Stimulated activated CD8-positive, alpha-beta memory T cell treated with anti-CD3 and anti-CD28 coated beads, Interleukin-7, amount 100 ng/mL, for 4 hours (primary cell): ENCODE data around the gene ATP6V0E1.
"Not testable (repeated sequence)": the region's sequence is repeated elsewhere in the genome, so short reads cannot be mapped to it uniquely, and the experiment has no call there.

Experiments used
- DNase-seq, 2 donors: peaks; one replicate each; pipeline ENCODE4 v3.0.0-alpha.2; 2020; ENCODE audit warnings: low read depth in 2 of 2

ATP6V0E1 gene

DNA sequence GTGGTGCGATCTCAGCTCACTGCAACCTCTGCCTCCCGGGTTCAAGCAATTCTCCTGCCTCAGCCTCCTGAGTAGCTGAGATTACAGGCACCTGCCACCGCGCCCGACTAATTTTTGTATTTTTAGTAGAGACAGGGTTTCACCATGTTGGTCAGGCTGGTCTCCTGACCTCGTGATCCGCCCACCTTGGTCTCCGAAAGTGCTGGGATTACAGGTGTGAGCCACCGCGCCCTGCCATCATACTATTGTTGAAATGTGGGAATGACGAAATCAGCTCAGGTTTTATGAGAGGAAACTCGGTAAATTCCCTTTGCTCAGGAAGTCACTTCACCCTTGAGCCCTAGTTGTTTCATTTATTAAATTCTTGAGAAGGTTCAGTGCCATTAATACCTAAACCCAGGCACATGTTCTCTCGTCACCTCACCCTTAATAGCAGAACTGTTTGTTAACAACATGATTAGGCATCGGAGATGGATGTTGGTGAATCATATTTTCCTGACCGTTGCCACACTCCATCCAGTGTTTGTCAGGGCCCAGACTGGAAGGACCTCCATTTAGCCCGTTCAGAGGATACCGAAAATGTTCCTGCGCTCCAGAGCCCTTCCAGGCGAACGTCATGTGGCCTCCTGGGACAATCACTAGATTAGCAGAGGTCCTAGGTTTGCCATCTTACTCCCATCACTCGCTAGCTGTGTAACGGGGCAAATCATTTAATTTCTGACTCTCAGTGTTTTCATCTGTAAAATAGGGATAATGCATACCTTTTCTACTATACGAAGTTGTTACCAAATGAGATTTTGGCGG lies 52.5 kb downstream of the ATP6V0E1 start:
- no peak for DNase-seq

- DNase-seq, result no peak
These were observed 55.6 kb downstream of the ATP6V0E1 start for GRCh38 chr5:173039188-173039587.

DNA sequence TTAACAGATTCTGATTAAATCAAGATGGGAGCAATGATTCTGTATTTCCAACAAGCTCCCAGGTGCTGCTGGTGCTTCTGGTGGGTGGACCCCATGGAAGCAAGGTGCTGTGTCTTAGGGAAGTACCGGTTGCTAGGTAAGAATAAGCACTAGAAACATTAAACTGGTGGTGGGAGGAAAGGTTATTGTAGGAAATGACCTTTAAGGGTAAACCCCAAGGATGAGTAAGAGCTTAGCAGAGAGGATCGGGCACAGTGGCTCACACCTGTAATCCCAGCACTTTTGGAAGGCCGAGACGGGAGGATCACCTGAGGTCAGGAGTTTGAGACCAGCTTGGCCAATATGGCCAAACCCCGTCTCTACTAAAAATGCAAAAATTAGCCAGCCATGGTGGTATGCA lies 56.4 kb downstream of the ATP6V0E1 start:
- DNase-seq, result no peak

DNA sequence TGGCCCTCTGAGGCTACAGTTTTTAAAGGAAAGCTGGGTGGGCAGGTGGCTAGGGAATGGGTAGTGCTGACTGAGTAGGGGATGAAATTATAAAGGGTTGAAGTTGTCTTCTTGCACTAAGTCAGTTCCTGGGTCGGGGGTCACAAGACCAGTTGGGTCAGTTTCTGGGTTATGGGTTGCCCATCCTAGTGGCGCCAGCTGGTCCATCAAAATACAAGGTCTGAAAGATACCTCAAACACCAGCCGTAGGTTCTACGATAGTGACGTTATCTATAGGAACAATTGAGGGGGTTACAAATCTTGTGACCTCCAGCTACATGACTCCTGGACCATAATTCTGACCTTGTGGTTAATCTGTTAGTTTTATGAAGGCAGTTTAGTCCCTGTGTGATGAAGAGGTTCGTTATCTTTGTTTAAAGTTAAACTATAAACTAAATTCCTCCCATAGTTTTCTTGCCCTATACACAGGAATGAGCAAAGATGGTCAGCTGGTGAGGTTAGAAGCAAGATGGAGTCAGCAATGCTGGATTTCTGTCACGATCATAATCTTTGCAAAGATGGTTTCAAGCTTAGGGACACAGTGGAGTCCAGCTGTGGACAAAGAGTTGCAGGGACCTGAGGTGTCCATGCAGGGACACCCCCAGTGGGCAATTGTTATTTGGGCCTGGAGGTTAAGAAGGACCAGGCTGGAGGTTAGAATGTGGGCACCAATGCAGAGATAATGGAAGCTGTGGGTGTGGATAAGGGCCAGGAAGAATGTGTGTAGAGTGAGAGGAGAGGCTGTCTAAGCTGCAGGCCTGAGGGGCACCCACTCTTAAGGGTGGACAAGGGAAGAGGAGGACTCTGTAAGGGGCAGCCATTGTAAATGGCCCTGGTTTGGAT lies 58.6 kb downstream of the ATP6V0E1 start:
- no peak for DNase-seq

DNA sequence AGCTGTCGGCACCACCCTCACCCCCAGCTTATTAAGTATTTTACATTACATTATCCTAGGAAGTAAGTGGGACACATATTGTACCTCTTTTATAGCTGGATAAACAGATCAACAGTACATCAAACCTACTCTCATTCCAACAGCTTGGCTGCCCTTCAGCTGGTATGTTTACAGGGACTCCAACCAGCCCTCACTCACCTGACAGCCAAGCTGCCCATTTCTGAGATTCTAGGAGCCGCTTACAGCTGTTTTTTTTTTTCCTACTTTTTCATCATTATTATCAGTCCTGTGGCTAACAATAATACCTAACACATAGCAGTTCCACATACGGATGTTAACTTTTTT lies 59.2 kb downstream of the ATP6V0E1 start:
- DNase-seq, result no peak

GRCh38 chr5:173045474-173045873 lies 61.9 kb downstream of the ATP6V0E1 start:
- DNase-seq, result no peak

- not testable (repeated sequence) for DNase-seq
These were observed 63.7 kb downstream of the ATP6V0E1 start for GRCh38 chr5:173047096-173047837.

- DNase-seq, result no peak
These were observed 64.2 kb downstream of the ATP6V0E1 start for GRCh38 chr5:173047838-173048105.

- DNase-seq, result no peak
These were observed 67.2 kb downstream of the ATP6V0E1 start for GRCh38 chr5:173050791-173051190.

DNA sequence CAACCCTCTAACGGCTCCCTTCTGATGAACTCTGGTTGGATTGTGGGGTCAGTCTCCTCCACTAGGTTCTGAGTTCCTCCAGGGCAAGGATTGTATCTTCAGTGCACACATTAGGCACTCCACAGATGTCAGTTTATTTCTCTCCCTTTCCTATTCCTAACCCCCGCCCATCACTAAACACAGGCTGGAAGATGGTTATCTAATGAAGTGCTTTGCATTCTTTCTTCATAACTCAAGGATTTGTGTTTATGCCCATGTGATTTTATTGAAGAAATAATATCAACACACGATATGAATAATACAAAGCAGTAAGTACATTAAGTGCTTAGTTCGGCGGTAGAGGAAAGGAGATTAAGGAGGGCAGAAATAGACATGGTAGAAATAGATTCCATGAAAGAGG lies 68.2 kb downstream of the ATP6V0E1 start:
- no peak for DNase-seq

DNA sequence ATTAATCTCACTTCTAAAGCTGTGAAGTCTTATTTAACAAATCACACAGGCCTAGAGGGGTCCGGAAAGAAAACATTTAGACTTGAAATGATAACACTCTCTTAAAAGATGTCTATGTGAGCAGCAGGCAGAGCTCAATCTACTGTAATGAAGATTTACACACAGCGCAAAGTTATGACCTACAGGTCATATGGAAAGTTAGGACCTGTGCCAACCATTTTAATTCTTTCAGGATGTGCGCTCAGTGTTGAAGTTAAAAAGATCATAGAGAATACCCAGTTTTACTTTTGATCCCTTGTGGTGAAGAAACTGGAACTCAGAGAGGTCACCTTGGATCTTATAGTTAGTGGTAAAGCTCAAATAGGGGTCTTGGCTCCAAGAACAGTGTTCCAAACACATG lies 69.5 kb downstream of the ATP6V0E1 start:
- no peak for DNase-seq

DNA sequence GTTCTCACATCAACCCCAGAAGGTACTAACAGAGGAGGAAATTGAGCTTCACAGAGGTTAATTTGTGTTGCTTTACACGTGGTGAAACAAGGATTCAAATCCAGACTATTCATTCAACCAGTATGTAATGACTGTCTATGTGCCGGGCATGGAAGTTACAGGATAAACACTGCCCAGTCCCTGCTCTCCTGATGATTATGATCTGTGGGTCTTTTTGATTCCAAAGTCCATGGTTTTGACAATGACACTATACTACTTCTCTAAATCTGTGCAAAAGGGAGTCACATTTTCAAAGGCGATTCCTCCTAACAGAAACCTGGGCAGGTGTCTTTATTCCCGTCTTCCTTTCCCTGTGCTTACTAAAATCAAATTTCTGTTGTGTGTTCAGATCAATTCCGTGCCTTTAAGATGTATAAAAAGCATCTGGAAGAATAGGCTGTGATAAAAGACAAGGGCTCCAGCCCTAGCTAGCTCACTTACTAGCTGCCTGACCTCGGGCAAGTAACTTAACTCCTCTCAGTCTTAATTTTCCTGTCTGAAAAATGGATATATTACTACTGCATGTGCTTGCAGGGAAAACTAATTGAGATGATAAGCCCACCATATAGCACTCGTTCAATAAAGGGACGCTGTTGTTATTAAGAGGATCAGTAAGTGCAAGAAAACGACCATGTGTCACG lies 71.6 kb downstream of the ATP6V0E1 start:
- no peak for DNase-seq

GRCh38 chr5:173055722-173055982 lies 72.1 kb downstream of the ATP6V0E1 start:
- DNase-seq, result no peak

DNA sequence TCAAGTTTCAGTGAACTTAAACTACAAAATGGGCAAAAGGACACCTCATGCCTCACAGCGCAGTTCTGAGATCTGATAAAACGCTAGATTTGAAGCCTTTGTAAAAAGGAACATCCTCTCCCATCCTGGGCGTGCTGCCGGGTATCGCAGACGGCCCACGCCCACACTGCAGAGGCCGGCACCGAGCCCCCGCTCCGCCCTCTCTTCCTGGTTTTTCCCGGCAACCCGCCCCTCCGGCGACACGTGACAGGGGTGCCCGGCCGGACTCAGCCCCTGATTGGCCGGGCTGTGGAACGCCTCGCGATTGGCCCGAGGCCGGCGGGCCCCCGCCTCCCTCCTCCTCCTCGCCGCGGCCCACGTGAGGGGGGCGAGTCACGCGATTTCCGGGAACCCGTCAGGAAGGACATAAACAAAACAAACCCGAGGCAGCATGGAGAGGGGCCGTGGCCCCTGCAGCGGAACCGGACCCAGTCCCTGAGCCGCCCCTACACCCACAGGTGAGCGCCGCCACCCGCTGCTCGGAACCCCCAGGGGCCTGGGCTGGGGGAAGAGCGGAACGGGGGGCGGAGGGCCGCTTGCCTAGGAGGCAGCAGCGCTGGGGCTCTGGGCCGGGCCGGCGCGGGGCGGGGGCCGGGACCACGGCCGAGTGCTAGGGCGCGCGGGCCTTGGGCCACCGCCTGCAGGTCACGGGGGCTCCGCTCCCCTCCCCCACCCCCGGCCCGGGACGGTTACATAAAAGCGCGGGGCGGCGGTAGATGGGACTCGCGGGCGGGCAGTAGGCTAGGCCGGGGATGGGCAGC lies 72.6 kb downstream of the ATP6V0E1 start, which contains the start of gene CREBRF:
Gene CREBRF, plus strand, starts transcription at position 370 of the 800 bp plus-strand sequence. CDS start 24,424 bp downstream, outside the sequence.
- peak; percentile 96 to 98 for DNase-seq

- DNase-seq, result peak in 1 of 2 donors; percentile 80
These were observed 73.2 kb downstream of the ATP6V0E1 start for GRCh38 chr5:173056783-173057061.

GRCh38 chr5:173057062-173057924 lies 73.7 kb downstream of the ATP6V0E1 start:
- DNase-seq, result peak; percentile 98

DNA sequence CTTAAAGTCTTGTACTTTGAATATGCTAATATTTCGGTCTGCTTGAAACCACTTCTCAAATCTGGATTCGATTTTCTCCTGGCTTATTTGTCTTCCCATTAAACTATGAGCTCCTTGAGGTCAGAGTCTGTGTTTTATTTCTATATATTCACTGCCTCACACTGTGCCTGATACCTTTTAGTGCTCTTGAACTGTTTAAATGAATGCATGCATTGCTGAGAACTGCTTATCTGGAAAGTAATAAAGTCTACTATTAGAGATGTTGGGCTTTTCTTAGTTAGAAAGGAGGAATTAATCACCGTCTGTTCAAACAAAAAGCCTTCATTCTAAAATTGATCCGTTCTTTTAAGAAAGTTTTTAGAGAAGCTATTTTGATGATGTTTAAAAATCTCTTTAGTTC lies 78.6 kb downstream of the ATP6V0E1 start:
- no peak for DNase-seq

GRCh38 chr5:173065155-173065554 lies 81.6 kb downstream of the ATP6V0E1 start:
- DNase-seq, result no peak

DNA sequence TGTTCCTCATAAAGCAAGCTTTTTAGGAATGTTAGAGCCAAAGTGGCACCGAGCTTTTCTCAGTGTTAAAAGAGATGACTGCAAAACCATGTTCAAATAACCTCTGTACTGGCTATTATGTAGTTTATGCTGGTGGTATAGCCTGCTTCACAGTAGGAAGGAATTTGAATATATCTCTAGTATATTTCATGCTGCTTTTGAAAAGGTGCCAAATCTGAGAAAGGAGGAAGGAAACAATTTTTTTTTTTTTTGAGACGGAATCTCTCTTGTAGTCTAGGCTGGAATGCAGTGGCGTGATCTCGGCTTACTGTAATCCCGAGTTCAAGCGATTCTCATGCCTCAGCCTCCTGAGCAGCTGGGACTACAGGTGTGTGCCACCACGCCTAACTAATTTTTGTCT lies 86.1 kb downstream of the ATP6V0E1 start:
- DNase-seq, result no peak

GRCh38 chr5:173075137-173075843 lies 91.7 kb downstream of the ATP6V0E1 start:
- DNase-seq, result no peak
